Stimulated activated CD8-positive, alpha-beta memory T cell treated with anti-CD3 and anti-CD28 coated beads, Interleukin-7, amount 100 ng/mL, for 4 hours (primary cell): ENCODE measurements around the gene MLLT3.

Source experiments
- DNase-seq, 2 donors: peaks; one replicate each; pipeline ENCODE4 v3.0.0-alpha.2; 2020; ENCODE audit warnings: low read depth in 2 of 2

The MLLT3 gene

DNA sequence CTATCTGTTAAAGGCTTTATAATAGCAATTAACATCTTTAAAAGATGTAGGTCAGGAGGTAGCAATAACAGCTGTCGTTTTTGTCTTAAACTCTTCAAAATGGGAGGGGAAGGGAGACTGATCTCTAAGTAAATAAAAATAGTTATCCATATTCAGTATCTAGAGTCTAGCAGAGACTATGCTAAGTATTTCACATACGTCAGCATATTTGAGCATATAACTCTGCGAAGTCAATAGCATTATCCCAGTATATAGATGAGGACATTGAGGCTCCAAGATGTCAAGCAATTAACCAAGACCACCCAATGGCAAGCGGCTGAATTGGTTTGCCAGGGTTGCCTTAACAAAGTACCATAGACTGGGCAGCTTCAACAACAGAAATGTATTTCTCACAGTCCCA lies 316.8 kb downstream of the MLLT3 start:
- DNase-seq: no peak

DNA sequence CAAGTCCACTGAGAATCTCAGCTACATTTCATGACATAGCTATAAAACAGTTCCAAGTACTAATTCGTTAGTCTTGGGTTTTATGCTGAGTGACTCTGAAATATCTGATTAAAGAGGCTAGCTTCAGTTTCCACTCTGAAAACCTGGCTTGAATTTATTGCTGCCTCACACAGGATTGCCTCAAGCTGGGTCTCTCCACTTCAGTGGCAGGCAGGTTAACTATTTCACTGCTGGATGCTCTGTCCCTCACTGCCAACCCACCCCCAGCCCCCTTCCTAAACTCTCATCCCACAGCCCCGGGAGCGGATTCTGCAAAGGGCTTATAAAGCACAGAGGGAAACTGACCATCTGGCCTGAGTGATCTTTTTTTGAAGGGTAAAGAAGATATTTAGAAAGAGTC lies 318.3 kb downstream of the MLLT3 start:
- DNase-seq: no peak

DNA sequence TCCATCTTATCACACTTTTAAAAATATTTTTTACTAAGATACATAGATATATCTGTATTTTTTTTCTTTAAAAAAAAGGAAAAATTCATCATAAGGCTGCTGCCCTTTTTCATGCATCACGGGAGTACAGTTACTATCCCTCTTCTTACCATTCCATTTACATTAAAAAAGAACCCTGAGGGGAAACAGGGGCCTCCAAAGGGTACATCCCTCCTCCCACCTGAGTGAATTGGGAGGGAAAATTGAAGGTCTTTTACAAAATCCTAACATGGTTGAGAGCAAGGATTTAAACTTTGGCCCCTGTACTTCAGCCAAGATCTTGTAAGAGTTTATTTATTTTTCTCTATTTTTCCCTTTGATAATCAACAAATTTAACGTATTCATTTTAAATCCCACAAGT lies 319.2 kb downstream of the MLLT3 start:
- no peak for DNase-seq

DNA sequence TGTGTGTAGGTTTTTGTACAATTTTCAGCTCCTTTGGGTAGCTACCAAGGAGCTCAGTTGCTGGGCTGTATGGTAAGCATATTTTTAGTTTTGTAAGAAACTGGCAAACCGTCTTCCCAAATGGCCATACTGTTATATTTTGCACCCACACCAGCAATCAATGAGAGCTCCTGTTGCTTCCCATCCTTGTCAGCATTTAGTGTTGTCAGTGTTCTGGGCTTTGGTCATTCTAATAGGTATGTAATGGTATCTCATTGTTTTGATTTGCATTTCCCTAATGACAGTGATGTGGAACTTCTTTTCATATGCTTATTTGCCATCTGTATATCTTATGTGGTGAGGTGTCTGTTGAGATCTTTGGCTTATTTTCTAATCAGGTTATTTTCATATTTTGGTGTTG lies 320.1 kb downstream of the MLLT3 start:
- DNase-seq: no peak

DNA sequence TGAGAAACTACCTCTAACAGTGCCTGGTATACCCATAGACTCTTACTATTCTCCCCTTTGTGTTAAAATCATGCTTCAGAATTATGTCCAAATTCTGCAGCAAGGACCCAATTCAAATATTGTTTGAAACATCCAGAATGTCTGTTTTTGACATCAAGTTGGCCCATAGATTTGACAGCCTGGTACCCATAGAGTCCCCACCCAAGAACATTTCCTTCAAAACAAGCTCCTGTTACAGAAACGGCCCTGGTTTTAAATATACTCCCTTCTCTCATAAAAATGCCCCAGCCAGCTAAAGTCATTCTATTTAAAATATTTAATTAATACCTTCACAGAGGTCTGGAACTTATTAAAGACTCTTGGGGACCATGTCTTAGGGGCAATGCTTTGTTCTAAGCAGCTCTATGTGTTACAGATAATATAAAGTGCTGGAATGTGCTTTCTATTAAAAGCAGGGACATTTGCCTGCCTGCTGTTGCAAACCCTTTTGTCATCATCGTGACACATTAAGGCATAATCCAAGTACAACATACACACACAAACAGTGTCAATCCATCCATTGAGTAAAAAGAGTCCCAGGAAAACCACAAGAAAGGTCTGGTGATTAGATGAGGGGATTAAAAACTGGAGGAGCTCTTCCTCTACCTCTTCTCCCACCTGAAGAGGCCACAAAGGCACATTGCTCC lies 321.7 kb downstream of the MLLT3 start:
- no peak for DNase-seq

DNA sequence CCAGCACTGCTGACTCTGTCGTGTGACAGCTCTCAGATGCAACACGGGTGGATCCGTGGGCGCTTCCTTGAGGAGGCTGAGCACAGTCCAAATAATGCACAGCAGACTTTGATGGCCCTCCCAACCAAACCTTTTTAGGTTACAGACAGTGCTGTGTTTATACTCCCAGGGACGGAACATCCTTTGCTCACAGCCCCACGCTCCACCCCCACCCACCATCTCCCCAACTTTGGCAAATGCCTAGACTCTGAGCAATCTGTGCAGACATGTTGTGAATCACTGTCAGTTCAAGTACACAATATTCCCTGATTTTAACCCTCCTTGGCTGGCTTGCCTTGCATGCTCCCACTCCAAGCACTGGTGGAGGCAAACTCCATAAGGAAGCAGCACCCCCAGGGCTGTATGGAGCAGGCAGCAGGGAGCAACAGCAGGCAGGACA lies 324.6 kb downstream of the MLLT3 start:
- DNase-seq: no peak

DNA sequence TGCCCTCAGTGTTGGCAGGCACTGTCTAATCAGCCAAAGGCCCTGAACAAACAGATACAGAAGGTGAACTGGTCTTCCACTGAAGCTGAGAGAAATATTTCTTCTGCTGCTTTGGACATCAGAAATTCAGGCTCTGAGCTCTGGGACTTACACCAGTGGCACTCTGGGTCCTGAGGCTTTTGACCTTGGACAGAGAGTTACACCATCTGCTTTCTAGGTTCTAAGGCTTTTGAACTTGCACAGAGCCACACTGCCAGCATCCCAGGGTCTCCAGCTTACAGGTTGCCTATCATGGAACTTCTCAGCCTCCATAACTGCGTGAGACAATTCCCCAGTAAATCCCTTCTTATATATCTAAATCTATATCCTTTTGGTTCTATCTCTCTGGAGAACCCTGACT lies 326.7 kb downstream of the MLLT3 start:
- no peak for DNase-seq

DNA sequence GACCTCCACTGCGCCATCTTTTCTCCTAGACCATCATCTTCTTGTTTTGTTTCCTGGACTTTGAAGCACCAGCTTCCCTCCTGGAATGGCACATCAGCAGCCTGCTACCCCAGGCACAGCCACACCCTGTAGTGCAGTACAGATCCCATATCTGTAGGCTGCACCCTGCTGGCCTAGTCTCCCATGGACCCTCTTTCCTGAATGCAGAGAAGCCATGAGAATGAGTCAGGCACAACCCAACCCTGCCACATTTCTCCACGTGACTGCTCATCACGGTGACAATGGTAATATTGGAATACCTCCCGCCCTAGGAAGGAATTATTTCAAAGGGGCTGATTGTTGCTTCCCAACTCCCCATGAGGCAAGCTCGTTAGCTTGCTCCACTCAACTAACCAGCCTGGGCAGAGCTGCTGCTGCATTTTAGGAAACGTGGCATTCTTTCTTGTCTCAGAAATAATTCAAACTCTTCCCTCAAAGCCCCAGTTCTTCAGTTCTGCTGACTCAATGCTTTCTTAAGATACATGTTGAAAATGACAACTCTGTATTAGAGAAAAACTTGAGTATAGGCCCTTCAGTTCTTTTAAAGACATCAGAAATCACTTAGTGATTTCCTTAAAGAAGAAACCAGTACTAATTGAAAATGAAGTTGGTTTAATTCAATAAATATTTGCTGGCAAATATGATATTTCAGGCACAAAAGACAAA lies 328.1 kb downstream of the MLLT3 start:
- DNase-seq: no peak

DNA sequence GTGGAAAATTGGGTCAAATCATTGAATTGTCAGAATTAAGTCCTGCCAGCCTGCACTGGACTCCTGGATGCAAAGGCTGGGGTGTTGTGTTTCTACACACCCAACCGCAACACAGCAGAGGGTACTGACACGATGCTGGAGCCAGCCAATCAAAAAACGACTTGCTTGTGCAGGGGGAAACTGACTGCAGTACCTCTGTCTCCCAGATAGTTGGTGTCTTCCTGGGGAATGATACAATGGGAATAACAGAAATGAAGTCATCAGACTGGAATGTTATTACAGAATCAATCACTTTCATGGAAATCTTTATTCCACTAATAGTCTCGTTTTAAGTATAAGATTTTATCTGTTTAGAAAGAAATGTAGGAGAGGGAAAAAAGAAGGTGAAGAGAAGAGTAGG lies 330.3 kb downstream of the MLLT3 start:
- DNase-seq: no peak
